Keratinocyte (primary cell): ENCODE measurements around the gene ADGRG6. TPM values are rescaled to one million over a fixed set of nuclear protein-coding genes. Genes with fewer than 3 reads are reported as not detected.

Source experiments
- DNase-seq: peaks from one replicate; pipeline ENCODE4 v3.0.0-alpha.2; 2011; ENCODE audit warnings: low read depth, missing footprints, low spot score
- FAIRE-seq: peaks from 2 replicates; lab custom pipeline; 2011; peaks lifted over from hg19 to GRCh38; lab: Jason Lieb, UNC
- H2AFZ ChIP-seq: 2 replicates; pipeline ENCODE4 v1.6.0; 2012; ENCODE audit warnings: low read length, control low read depth, inconsistent platforms; ENCODE audit not compliant: control insufficient read depth
- H3K27ac ChIP-seq: 2 replicates; pipeline ENCODE4 v1.5.1; 2011; ENCODE audit warnings: low read length; ENCODE audit not compliant: control insufficient read depth, insufficient read depth
- H3K27me3 ChIP-seq: 3 replicates; pipeline ENCODE4 v1.6.0; 2011; ENCODE audit warnings: low read length; ENCODE audit not compliant: control insufficient read depth, insufficient read depth; ENCODE audit errors: extremely low read depth
- H3K36me3 ChIP-seq, 2 experiments: 2 replicates in 1 of 2; 3 replicates in 1 of 2; pipeline ENCODE4 v1.5.1; 2011; ENCODE audit warnings: low read length in 2 of 2, mild to moderate bottlenecking in 1 of 2; ENCODE audit not compliant: control insufficient read depth in 2 of 2, insufficient read depth in 2 of 2; ENCODE audit errors: extremely low read depth in 1 of 2
- H3K4me1 ChIP-seq: 3 replicates; pipeline ENCODE4 v1.5.1; 2011; ENCODE audit warnings: low read length; ENCODE audit not compliant: control insufficient read depth, insufficient read depth; ENCODE audit errors: extremely low read depth
- H3K4me2 ChIP-seq: 3 replicates; pipeline ENCODE4 v1.6.0; 2011; ENCODE audit warnings: low read depth, low read length; ENCODE audit not compliant: control insufficient read depth, insufficient read depth; ENCODE audit errors: extremely low read depth
- H3K4me3 ChIP-seq, 3 experiments: fragments of 200-600 bp in 1 of 3; sonication (generic) in 1 of 3; 2 replicates in 2 of 3; 3 replicates in 1 of 3; pipeline ENCODE4 v1.5.1; 2011 to 2016; ENCODE audit warnings: low read length in 3 of 3, mild to moderate bottlenecking in 3 of 3, control low read depth in 2 of 3, inconsistent platforms in 1 of 3, low read depth in 1 of 3, mixed read lengths in 1 of 3, mixed run types in 1 of 3, moderate library complexity in 1 of 3; ENCODE audit not compliant: control insufficient read depth in 2 of 3, insufficient read depth in 2 of 3; ENCODE audit errors: extremely low read depth in 1 of 3
- H3K79me2 ChIP-seq: 2 replicates; pipeline ENCODE4 v1.6.0; 2012; ENCODE audit warnings: low read length; ENCODE audit not compliant: control insufficient read depth, insufficient read depth
- H3K9ac ChIP-seq: 3 replicates; pipeline ENCODE4 v1.6.0; 2011; ENCODE audit warnings: low read length; ENCODE audit not compliant: control insufficient read depth, insufficient read depth; ENCODE audit errors: extremely low read depth
- H3K9me1 ChIP-seq: 3 replicates; pipeline ENCODE4 v1.6.0; 2011; ENCODE audit warnings: low read length; ENCODE audit not compliant: control insufficient read depth, insufficient read depth; ENCODE audit errors: extremely low read depth
- H3K9me3 ChIP-seq: 2 replicates; pipeline ENCODE4 v1.5.1; 2012; ENCODE audit warnings: low read depth, low read length; ENCODE audit not compliant: control insufficient read depth
- H4K20me1 ChIP-seq: 3 replicates; pipeline ENCODE4 v1.6.0; 2011; ENCODE audit warnings: low read length; ENCODE audit not compliant: control insufficient read depth, insufficient read depth; ENCODE audit errors: extremely low read depth
- CTCF ChIP-seq, 3 experiments: IDR thresholded peaks in 1 of 3; conservative IDR thresholded peaks in 1 of 3; optimal IDR thresholded peaks in 1 of 3; 2 replicates in 2 of 3; 3 replicates in 1 of 3; pipeline versions ENCODE3 to v1.5.1; 2011; ENCODE audit warnings: low read length in 3 of 3, mild to moderate bottlenecking in 3 of 3, moderate library complexity in 2 of 3, control low read depth in 1 of 3, inconsistent platforms in 1 of 3; ENCODE audit not compliant: insufficient read depth in 2 of 3; ENCODE audit errors: extremely low read depth in 1 of 3
- EZH2 ChIP-seq: IDR thresholded peaks from one replicate; pipeline ENCODE4 v1.6.1; 2012; ENCODE audit warnings: inconsistent platforms, mild to moderate bottlenecking, low read length, moderate library complexity
- dilution Hi-C: fragments of 300-500 bp; cut with MboI; formaldehyde crosslinking; loops from one replicate; pipeline ENCODE4 v1.7.0; 2020; ENCODE audit warnings: low sequenced_read_pairs; ENCODE audit not compliant: extremely low pct_ligation_motif_present
- polyA plus RNA-seq, 5 experiments: library from polyadenylated mRNA; depleted of rRNA in 3 of 5; stranded (reverse) in 3 of 5; stranded (forward) in 1 of 5; unstranded in 1 of 5; fragments of >200 nt; gene quantifications; 1 replicate in 1 of 5; 2 replicates in 3 of 5; 3 replicates in 1 of 5; pipeline versions ENCODE4 v1.2.1 to v1.2.3, GENCODE V29; 2011 to 2012; ENCODE audit warnings: missing spikeins in 2 of 5, low read depth in 1 of 5, low replicate concordance in 1 of 5

Gene ADGRG6
- polyA plus RNA-seq, 1 donor (not counting 4 experiments of a cell fraction or from before 2014, with no cell fraction given) = 20.1 TPM

DNA sequence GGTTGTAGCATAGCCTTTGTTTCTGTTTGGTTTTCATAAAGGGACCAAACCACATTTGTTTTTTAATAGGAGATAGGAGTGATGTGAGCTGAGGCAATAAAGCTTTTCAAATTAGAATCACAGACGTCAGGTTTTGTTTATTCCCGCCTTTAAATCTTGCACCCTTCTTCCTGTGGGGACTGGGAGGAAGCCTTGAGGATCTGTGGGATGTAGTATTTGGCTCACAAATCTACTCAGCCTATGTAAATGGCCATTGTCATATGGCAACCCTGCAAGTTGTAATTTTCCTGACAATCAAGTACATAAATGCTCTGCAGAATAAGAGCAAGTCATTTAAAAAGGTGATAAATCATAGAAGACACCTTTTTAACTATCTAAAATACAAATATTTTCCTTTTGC lies 110.4 kb downstream of the ADGRG6 start:
- dilution Hi-C loops = no loop called here

GRCh38 chr6:142412658-142413057 lies 110.9 kb downstream of the ADGRG6 start:
- no peaks in the 10 kb centered on the region for H3K9me1 ChIP-seq
- no peak for DNase-seq
- TF ChIP-seq CTCF (optimal IDR thresholded peaks at IDR 0.05 in 1 of 3, IDR thresholded peaks at IDR 0.05 in 1 of 3, conservative IDR thresholded peaks at IDR 0.05 in 1 of 3; ENCODE audit: extremely low read depth in 1 of 3, insufficient read depth in 2 of 3, low read length in 3 of 3) (no peak), EZH2 (no peak)
- H3K27me3 ChIP-seq = no peaks in the 10 kb centered on the region
- H3K4me2 ChIP-seq = no peak overlapping the region
- no peak overlapping the region for H2AFZ ChIP-seq
- H3K9ac ChIP-seq = no peak overlapping the region
- H3K36me3 ChIP-seq = no peaks in the 10 kb centered on the region
- no peak for FAIRE-seq
- no peaks in the 10 kb centered on the region for H3K9me3 ChIP-seq
- H3K4me3 ChIP-seq = no peak overlapping the region
- H3K4me1 ChIP-seq = peaks cover 34% of the 10 kb centered on the region
- H4K20me1 ChIP-seq = no peaks in the 10 kb centered on the region
- H3K79me2 ChIP-seq = no peaks in the 10 kb centered on the region
- peak overlapping the region; percentile 56 for H3K27ac ChIP-seq
- dilution Hi-C loops = no loop called here

More for the DNA sequence above, 110.4 kb downstream of the ADGRG6 start:
- Histone ChIP-seq H2AFZ (no peak overlapping the region), H3K9ac (no peak overlapping the region), H3K27me3 (no peaks in the 10 kb centered on the region), H3K4me3 (no peak overlapping the region), H3K4me1 (peaks cover 34% of the 10 kb centered on the region), H3K9me1 (no peaks in the 10 kb centered on the region), H3K79me2 (no peaks in the 10 kb centered on the region), H3K27ac (no peak overlapping the region), H3K9me3 (no peaks in the 10 kb centered on the region), H3K36me3 (no peaks in the 10 kb centered on the region), H4K20me1 (no peaks in the 10 kb centered on the region), H3K4me2 (no peak overlapping the region)
- no peak for TF ChIP-seq CTCF (optimal IDR thresholded peaks at IDR 0.05 in 1 of 3, IDR thresholded peaks at IDR 0.05 in 1 of 3, conservative IDR thresholded peaks at IDR 0.05 in 1 of 3; ENCODE audit: extremely low read depth in 1 of 3, insufficient read depth in 2 of 3, low read length in 3 of 3)
- no peak for TF ChIP-seq EZH2
- FAIRE-seq = peak; percentile 52
- DNase-seq = no peak
